Pulmonary artery endothelial cell (primary cell): Measurements from ENCODE around the gene PMEL. TPM values are rescaled to one million over a fixed set of nuclear protein-coding genes. Genes with fewer than 3 reads are reported as not detected.

Experiments
- DNase-seq: peaks from one replicate; pipeline ENCODE4 v3.0.0-alpha.2; 2011; ENCODE audit warnings: low read depth, low spot score
- total RNA-seq: library from RNA; depleted of rRNA; stranded (reverse); fragments of >200 nt; gene quantifications from 2 replicates; pipeline ENCODE4 v1.2.3, GENCODE V29; 2014

The PMEL gene
- total RNA-seq, 1 donor from 2014 or later = 0.33 TPM

GRCh38 chr12:55942577-55943136, 23.2 kb downstream of the PMEL start:
- DNase-seq = no peak

GRCh38 chr12:55942055-55942454, 23.8 kb downstream of the PMEL start:
- DNase-seq = no peak

- no peak for DNase-seq
Measured at GRCh38 chr12:55940065-55940732, 25.6 kb downstream of the PMEL start.

- no peak for DNase-seq
Measured at GRCh38 chr12:55938826-55939501, 26.9 kb downstream of the PMEL start.

GRCh38 chr12:55937981-55938380, 27.9 kb downstream of the PMEL start:
- DNase-seq = no peak

- no peak for DNase-seq
Measured at GRCh38 chr12:55935738-55936151, 30.1 kb downstream of the PMEL start.

GRCh38 chr12:55934773-55935172, 31.1 kb downstream of the PMEL start:
- no peak for DNase-seq

GRCh38 chr12:55933799-55934742, 31.8 kb downstream of the PMEL start:
- no peak for DNase-seq

GRCh38 chr12:55933169-55933798, 32.6 kb downstream of the PMEL start:
- no peak for DNase-seq

GRCh38 chr12:55932551-55932910, 33.3 kb downstream of the PMEL start:
- no peak for DNase-seq

- no peak for DNase-seq
Measured at GRCh38 chr12:55931780-55932550, 33.9 kb downstream of the PMEL start.

GRCh38 chr12:55931317-55931779, 34.5 kb downstream of the PMEL start:
- no peak for DNase-seq

GRCh38 chr12:55930771-55931316, 35.0 kb downstream of the PMEL start, which contains the start of gene DGKA:
DGKA (plus strand) TSS chr12:55931162; CDS start chr12:55936504, 5,342 bp downstream.
- no peak for DNase-seq

GRCh38 chr12:55929306-55929791, 36.5 kb downstream of the PMEL start:
- DNase-seq = no peak

GRCh38 chr12:55927588-55928502, 38.0 kb downstream of the PMEL start, which contains the start of gene PYM1:
PYM1 (minus strand) TSS chr12:55927894; CDS start chr12:55927761, 133 bp downstream.
- no peak for DNase-seq

GRCh38 chr12:55926738-55927587, 38.9 kb downstream of the PMEL start:
- DNase-seq = peak; percentile 67

- DNase-seq = no peak
Measured at GRCh38 chr12:55925870-55926737, 39.7 kb downstream of the PMEL start.
